GM18907 (cell line): ENCODE data around the gene GDF7.

Experiments
- ATAC-seq: cut with Tn5 transposase; IDR thresholded peaks from one replicate; pipeline ENCODE4 v1.9.1; 2021; ENCODE audit warnings: mild to moderate bottlenecking, moderate library complexity; ENCODE audit not compliant: unreplicated experiment

GDF7 gene

DNA sequence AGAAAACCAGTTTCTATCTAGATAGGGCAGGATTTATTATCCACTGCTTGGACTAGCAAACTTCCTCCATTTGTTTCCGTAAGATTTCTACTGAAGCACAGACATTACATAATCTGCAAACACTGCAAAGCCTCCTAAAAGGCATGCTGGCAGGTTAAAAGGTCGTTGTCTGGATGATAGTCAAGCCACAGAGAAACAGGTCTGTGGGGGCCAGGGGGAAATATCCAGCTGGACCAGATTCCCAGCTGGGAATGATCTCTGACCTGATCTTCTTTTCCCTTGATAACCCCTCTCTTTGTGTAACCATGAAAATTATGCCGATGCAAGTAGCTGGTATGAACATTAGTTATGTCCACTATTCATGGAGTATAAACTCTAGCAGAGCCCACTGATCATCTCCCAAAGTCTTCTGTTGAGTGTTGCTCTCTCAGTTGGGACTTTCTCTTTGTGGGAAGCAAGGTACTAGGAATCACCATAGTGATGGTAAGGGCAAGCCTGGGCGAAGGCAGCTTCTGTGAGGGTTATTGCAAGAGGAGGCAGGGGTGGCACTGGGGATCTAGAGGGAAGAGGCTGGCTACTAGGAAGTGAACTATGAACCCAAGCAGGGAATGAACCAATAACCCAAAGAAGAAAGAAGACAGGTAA lies 61.3 kb downstream of the GDF7 start:
- no peak for ATAC-seq
